Fibroblast of skin of right biceps (primary cell): ENCODE measurements around the gene ZBTB20.

ENCODE experiments used
- DNase-seq: peaks from one replicate; pipeline ENCODE4 v3.0.0-alpha.2; 2013

ZBTB20 gene

GRCh38 chr3:114758831-114759699 lies 388.0 kb downstream of the ZBTB20 start:
- peak; percentile 43 for DNase-seq

- DNase-seq = peak; percentile 33
Measured at GRCh38 chr3:114756506-114757279, 390.4 kb downstream of the ZBTB20 start.

- no peak for DNase-seq
Measured at GRCh38 chr3:114746502-114746901, 400.6 kb downstream of the ZBTB20 start.

GRCh38 chr3:114745322-114746240 lies 401.5 kb downstream of the ZBTB20 start:
- peak; percentile 62 for DNase-seq

GRCh38 chr3:114743746-114744485 lies 403.2 kb downstream of the ZBTB20 start:
- DNase-seq = no peak

GRCh38 chr3:114741066-114741465 lies 406.0 kb downstream of the ZBTB20 start:
- peak; percentile 32 for DNase-seq

GRCh38 chr3:114739627-114740026 lies 407.5 kb downstream of the ZBTB20 start:
- no peak for DNase-seq

- DNase-seq = no peak
Measured at GRCh38 chr3:114732353-114732752, 414.7 kb downstream of the ZBTB20 start.

- no peak for DNase-seq
Measured at GRCh38 chr3:114730397-114730796, 416.7 kb downstream of the ZBTB20 start.

- no peak for DNase-seq
Measured at GRCh38 chr3:114727373-114727772, 419.7 kb downstream of the ZBTB20 start.

GRCh38 chr3:114725966-114726365 lies 421.1 kb downstream of the ZBTB20 start:
- no peak for DNase-seq

GRCh38 chr3:114722530-114722929 lies 424.6 kb downstream of the ZBTB20 start:
- DNase-seq = no peak

- DNase-seq = no peak
Measured at GRCh38 chr3:114721864-114722263, 425.2 kb downstream of the ZBTB20 start.

GRCh38 chr3:114721209-114721608 lies 425.9 kb downstream of the ZBTB20 start:
- no peak for DNase-seq

GRCh38 chr3:114718898-114719210 lies 428.2 kb downstream of the ZBTB20 start:
- no peak for DNase-seq

GRCh38 chr3:114718071-114718897 lies 428.8 kb downstream of the ZBTB20 start:
- DNase-seq = no peak

GRCh38 chr3:114716916-114717315 lies 430.2 kb downstream of the ZBTB20 start:
- DNase-seq = no peak

GRCh38 chr3:114716126-114716525 lies 431.0 kb downstream of the ZBTB20 start:
- no peak for DNase-seq

- no peak for DNase-seq
Measured at GRCh38 chr3:114714957-114715460, 432.1 kb downstream of the ZBTB20 start.

- peak; percentile 5 for DNase-seq
Measured at GRCh38 chr3:114714237-114714636, 432.9 kb downstream of the ZBTB20 start.
